Dedifferentiated amniotic fluid mesenchymal stem cell (primary cell): Measurements from ENCODE around the gene IQCN.
"Not testable (repeated sequence)": the region's sequence is repeated elsewhere in the genome, so short reads cannot be mapped to it uniquely, and the experiment has no call there.

ENCODE experiments used
- DNase-seq: peaks from one replicate; pipeline ENCODE4 v3.0.0-alpha.2; 2016; ENCODE audit errors: extremely low spot score

The IQCN gene

DNA sequence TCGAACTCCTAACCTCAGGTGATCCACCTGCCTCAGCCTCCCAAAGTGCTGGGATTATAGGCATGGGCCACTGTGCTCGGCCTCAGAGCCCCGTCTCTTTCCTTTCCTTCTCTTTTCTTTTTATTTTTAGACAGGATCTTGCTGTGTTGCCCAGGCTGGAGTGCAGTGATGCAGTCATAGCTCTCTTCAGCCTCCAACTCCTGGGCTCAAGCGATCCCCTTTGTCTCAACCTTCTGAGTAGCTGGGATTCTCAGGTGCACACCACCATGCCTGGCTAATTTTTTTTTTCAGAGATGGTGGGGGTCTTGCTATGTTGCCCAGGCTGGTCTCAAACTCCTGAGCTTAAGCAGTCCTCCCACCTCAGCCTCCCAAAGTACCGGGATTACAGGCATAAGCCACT is 64.3 kb downstream of the IQCN start:
- not testable (repeated sequence) for DNase-seq

DNA sequence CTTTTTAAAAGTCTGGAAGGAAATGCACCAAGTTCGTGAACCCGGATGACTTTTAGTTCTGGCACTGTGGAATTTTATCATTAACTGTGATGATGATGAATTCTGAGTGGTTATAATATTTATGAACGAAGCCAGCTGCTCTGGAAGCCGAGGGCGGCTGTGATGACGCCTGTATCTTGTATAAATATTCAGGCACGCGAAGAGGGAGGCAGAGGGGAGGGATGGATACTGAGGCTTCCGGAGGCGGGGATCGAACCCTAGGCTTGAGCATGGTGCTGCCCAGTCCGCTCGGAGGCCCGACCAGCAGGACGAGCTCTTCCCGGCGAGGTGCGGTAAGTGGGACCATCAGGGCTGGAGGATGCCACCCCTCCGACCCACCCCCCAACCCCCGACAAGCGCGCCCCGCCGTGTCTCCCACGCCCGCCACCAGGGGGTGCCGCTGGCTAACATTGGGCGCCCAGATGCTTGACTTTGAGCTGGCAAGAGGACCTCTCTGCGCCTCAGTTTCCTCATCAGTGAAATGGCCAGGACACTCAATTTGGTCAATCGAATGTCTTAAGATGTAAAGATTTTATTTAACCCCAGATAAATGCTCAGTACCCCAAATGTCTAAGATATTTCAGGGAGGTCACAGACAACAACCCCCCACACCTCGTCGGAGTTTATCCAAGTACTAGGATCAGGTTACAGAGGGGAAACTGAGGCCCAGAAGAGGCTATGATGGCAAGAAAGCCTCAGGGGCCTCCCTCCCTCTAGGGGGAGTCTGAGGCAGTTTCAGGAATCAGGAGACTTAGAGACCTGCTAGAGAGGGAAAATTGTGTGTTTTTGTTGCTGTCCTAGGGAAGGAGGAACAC is 65.9 kb downstream of the IQCN start:
- no peak for DNase-seq
